Natural killer cell treated with Interleukin-12 subunit alpha and Interleukin-12 subunit beta and Interleukin-15 and Interleukin-18, amount 100 ng/mL, for 72 hours (primary cell): Measurements from ENCODE around the gene SLC4A5. TPM values are rescaled to one million over a fixed set of nuclear protein-coding genes. Genes with fewer than 3 reads are reported as not detected.
"Not testable (repeated sequence)": the region's sequence is repeated elsewhere in the genome, so short reads cannot be mapped to it uniquely, and the experiment has no call there.

Source experiments
- ATAC-seq, 2 donors: fragments of 150-1000 bp; cut with Tn5 transposase in 1 of 2; sonication (Bioruptor Pico), chemical (Tn5 transposase) in 1 of 2; 2 replicates each; pipeline ENCODE4 v1.10.0; 2021
- DNase-seq: peaks from one replicate; pipeline ENCODE4 v3.0.0; 2022; ENCODE audit warnings: low spot score
- H3K27ac Mint-ChIP-seq, 2 donors: 1 replicate in 1 of 2; 2 replicates in 1 of 2; pipeline ENCODE4 v1.8.0; 2022; ENCODE audit warnings: mixed read lengths in 2 of 2, mild to moderate bottlenecking in 1 of 2, moderate library complexity in 1 of 2
- H3K27me3 Mint-ChIP-seq, 2 donors: 1 replicate in 1 of 2; 2 replicates in 1 of 2; pipeline ENCODE4 v1.8.0; 2022; ENCODE audit warnings: mixed read lengths in 2 of 2
- H3K36me3 Mint-ChIP-seq: one replicate; pipeline ENCODE4 v1.8.0; 2022; ENCODE audit warnings: mixed read lengths
- H3K4me1 Mint-ChIP-seq, 2 donors: 1 replicate in 1 of 2; 2 replicates in 1 of 2; pipeline ENCODE4 v1.8.0; 2022; ENCODE audit warnings: low read depth in 2 of 2, mixed read lengths in 2 of 2, mild to moderate bottlenecking in 1 of 2
- H3K4me3 Mint-ChIP-seq: one replicate; pipeline ENCODE4 v1.8.0; 2022; ENCODE audit warnings: mixed read lengths
- H3K9me3 Mint-ChIP-seq: 2 replicates; pipeline ENCODE4 v1.8.0; 2022; ENCODE audit warnings: mixed read lengths
- total RNA-seq, 2 donors: library from RNA; stranded (reverse); gene quantifications; one replicate each; pipeline ENCODE4 v1.2.3, GENCODE V29; 2022

SLC4A5 gene
- total RNA-seq, 2 donors from 2014 or later, result 1.2 to 3.2 TPM

- DNase-seq (no peak), ATAC-seq (no peak)
- Mint-ChIP-seq H3K27me3 (no peaks in the 10 kb centered on the region), H3K4me1 (no peaks in the 10 kb centered on the region), H3K4me3 (no peak overlapping the region), H3K9me3 (no peaks in the 10 kb centered on the region), H3K36me3 (no peaks in the 10 kb centered on the region), H3K27ac (no peak overlapping the region)
Measured at GRCh38 chr2:74242354-74243071, 100.7 kb downstream of the SLC4A5 start.

- no peak for DNase-seq
- no peak overlapping the region for H3K4me3 Mint-ChIP-seq
- H3K4me1 Mint-ChIP-seq, result peaks cover 0 to 3% of the 10 kb centered on the region in 2 donors
- H3K27me3 Mint-ChIP-seq, result no peaks in the 10 kb centered on the region
- no peaks in the 10 kb centered on the region for H3K9me3 Mint-ChIP-seq
- peak in 1 of 2 donors; percentile 24 for ATAC-seq
- no peaks in the 10 kb centered on the region for H3K36me3 Mint-ChIP-seq
- H3K27ac Mint-ChIP-seq, result no peak overlapping the region
Measured at GRCh38 chr2:74239346-74239745, 103.9 kb downstream of the SLC4A5 start.

- Mint-ChIP-seq H3K9me3 (no peaks in the 10 kb centered on the region), H3K36me3 (no peaks in the 10 kb centered on the region), H3K27ac (no peak overlapping the region), H3K4me1 (peaks cover 0 to 3% of the 10 kb centered on the region in 2 donors), H3K27me3 (no peaks in the 10 kb centered on the region), H3K4me3 (no peak overlapping the region)
- ATAC-seq (no peak), DNase-seq (no peak)
Measured at GRCh38 chr2:74238879-74239278, 104.3 kb downstream of the SLC4A5 start.

GRCh38 chr2:74235041-74235440 lies 108.2 kb downstream of the SLC4A5 start:
- ATAC-seq (no peak), DNase-seq (no peak)
- Mint-ChIP-seq H3K36me3 (no peaks in the 10 kb centered on the region), H3K27me3 (no peaks in the 10 kb centered on the region), H3K4me1 (peaks cover 0 to 3% of the 10 kb centered on the region in 2 donors), H3K9me3 (no peaks in the 10 kb centered on the region), H3K4me3 (no peak overlapping the region), H3K27ac (no peak overlapping the region)

GRCh38 chr2:74233648-74234047 lies 109.6 kb downstream of the SLC4A5 start:
- ATAC-seq (no peak), DNase-seq (no peak)
- Mint-ChIP-seq H3K27ac (no peak overlapping the region), H3K27me3 (no peaks in the 10 kb centered on the region), H3K9me3 (no peaks in the 10 kb centered on the region), H3K4me1 (peaks cover 0 to 3% of the 10 kb centered on the region in 2 donors), H3K4me3 (no peak overlapping the region), H3K36me3 (no peaks in the 10 kb centered on the region)

GRCh38 chr2:74232426-74232825 lies 110.8 kb downstream of the SLC4A5 start:
- no peak overlapping the region for H3K27ac Mint-ChIP-seq
- DNase-seq (no peak), ATAC-seq (no peak)
- no peak overlapping the region for H3K4me3 Mint-ChIP-seq
- H3K36me3 Mint-ChIP-seq, result no peaks in the 10 kb centered on the region
- H3K27me3 Mint-ChIP-seq, result no peaks in the 10 kb centered on the region
- H3K9me3 Mint-ChIP-seq, result no peaks in the 10 kb centered on the region
- H3K4me1 Mint-ChIP-seq, result peaks cover 0 to 3% of the 10 kb centered on the region in 2 donors

- H3K27ac Mint-ChIP-seq, H3K27me3 Mint-ChIP-seq, H3K9me3 Mint-ChIP-seq, ATAC-seq, DNase-seq, H3K4me1 Mint-ChIP-seq, H3K36me3 Mint-ChIP-seq, H3K4me3 Mint-ChIP-seq: not testable (repeated sequence)
Measured at GRCh38 chr2:74229865-74230264, 113.4 kb downstream of the SLC4A5 start.

- no peak for DNase-seq
- Mint-ChIP-seq H3K27me3 (no peaks in the 10 kb centered on the region), H3K9me3 (no peaks in the 10 kb centered on the region), H3K36me3 (no peaks in the 10 kb centered on the region), H3K4me3 (no peak overlapping the region), H3K4me1 (peaks cover 2 to 8% of the 10 kb centered on the region in 2 donors), H3K27ac (no peak overlapping the region)
- ATAC-seq, result no peak
Measured at GRCh38 chr2:74228772-74229171, 114.4 kb downstream of the SLC4A5 start.

- DNase-seq, result no peak
- peaks cover 5 to 12% of the 10 kb centered on the region in 2 donors for H3K4me1 Mint-ChIP-seq
- H3K36me3 Mint-ChIP-seq, result no peaks in the 10 kb centered on the region
- no peak overlapping the region for H3K4me3 Mint-ChIP-seq
- no peaks in the 10 kb centered on the region for H3K9me3 Mint-ChIP-seq
- H3K27ac Mint-ChIP-seq, result no peak overlapping the region
- ATAC-seq, result peak in 1 of 2 donors; percentile 37
- no peaks in the 10 kb centered on the region for H3K27me3 Mint-ChIP-seq
Measured at GRCh38 chr2:74227646-74228045, 115.6 kb downstream of the SLC4A5 start.

GRCh38 chr2:74226648-74227213 lies 116.5 kb downstream of the SLC4A5 start:
- no peaks in the 10 kb centered on the region for H3K36me3 Mint-ChIP-seq
- no peaks in the 10 kb centered on the region for H3K9me3 Mint-ChIP-seq
- DNase-seq (no peak), ATAC-seq (no peak)
- H3K4me1 Mint-ChIP-seq, result peaks cover 5 to 19% of the 10 kb centered on the region in 2 donors
- H3K27ac Mint-ChIP-seq, result peak overlapping the region; percentile 38 to 53
- no peak overlapping the region for H3K4me3 Mint-ChIP-seq
- H3K27me3 Mint-ChIP-seq, result no peaks in the 10 kb centered on the region

GRCh38 chr2:74225698-74226459 lies 117.3 kb downstream of the SLC4A5 start:
- no peak for ATAC-seq
- H3K27ac Mint-ChIP-seq, result peak overlapping the region; percentile 38 to 53

GRCh38 chr2:74223941-74224770 lies 119.1 kb downstream of the SLC4A5 start:
- no peak overlapping the region for H3K4me3 Mint-ChIP-seq
- peak overlapping the region; percentile 29 to 46 for H3K27ac Mint-ChIP-seq
- H3K27me3 Mint-ChIP-seq, result no peaks in the 10 kb centered on the region
- no peak for DNase-seq
- ATAC-seq, result no peak
- H3K4me1 Mint-ChIP-seq, result peaks cover 11 to 26% of the 10 kb centered on the region in 2 donors
- no peaks in the 10 kb centered on the region for H3K9me3 Mint-ChIP-seq
- peaks cover 4% of the 10 kb centered on the region for H3K36me3 Mint-ChIP-seq

More at GRCh38 chr2:74225698-74226459, 117.3 kb downstream of the SLC4A5 start:
- H3K4me3 Mint-ChIP-seq, result no peak overlapping the region
- H3K4me1 Mint-ChIP-seq, result peaks cover 5 to 19% of the 10 kb centered on the region in 2 donors
- no peaks in the 10 kb centered on the region for H3K36me3 Mint-ChIP-seq
- no peak for DNase-seq
- no peaks in the 10 kb centered on the region for H3K9me3 Mint-ChIP-seq
- H3K27me3 Mint-ChIP-seq, result no peaks in the 10 kb centered on the region

GRCh38 chr2:74222300-74222650 lies 120.9 kb downstream of the SLC4A5 start:
- H3K27me3 Mint-ChIP-seq, result no peaks in the 10 kb centered on the region
- peaks cover 7% of the 10 kb centered on the region for H3K36me3 Mint-ChIP-seq
- peak overlapping the region; percentile 18 to 38 for H3K27ac Mint-ChIP-seq
- no peak overlapping the region for H3K4me3 Mint-ChIP-seq
- no peaks in the 10 kb centered on the region for H3K9me3 Mint-ChIP-seq
- H3K4me1 Mint-ChIP-seq, result peaks cover 12 to 29% of the 10 kb centered on the region in 2 donors
- DNase-seq (no peak), ATAC-seq (no peak)
